Hepatocyte (in vitro differentiated cells): Measurements from ENCODE around the gene HLTF.

Experiments
- EZH2phosphoT487 ChIP-seq: fragments of 200-600 bp; sonication (generic); IDR thresholded peaks from one replicate; pipeline ENCODE4 v1.6.1; 2018; ENCODE audit warnings: antibody characterized with exemption, mild to moderate bottlenecking, low read depth, moderate library complexity; ENCODE audit not compliant: unreplicated experiment, severe bottlenecking
- TF ChIP-seq, protein P1 (sequence below): fragments of 200-600 bp; sonication (generic); IDR thresholded peaks from 2 replicates; pipeline ENCODE4 v1.5.1; 2016; ENCODE audit warnings: antibody characterized with exemption, mild to moderate bottlenecking; ENCODE audit not compliant: poor library complexity

DNA sequence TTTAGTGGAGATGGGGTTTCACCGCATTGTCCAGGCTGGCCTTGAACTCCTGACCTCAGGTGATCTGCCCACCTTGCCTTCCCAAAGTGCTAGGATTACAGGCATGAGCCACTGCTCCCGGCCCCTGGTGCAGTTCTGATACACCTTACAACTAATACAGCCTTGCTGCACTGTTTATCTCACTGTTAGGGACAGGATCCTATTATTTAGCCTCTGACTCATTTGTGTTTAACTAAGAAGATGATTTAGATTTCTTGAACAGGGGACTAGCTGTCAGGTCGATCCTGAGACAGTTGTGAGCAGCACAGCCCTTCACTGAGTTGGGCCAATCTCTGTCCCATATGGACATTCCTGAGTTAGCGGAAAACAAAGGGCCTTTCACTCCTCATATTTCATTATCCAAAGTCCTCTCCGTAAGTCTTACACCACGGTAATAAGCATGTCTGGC is 75.8 kb downstream of the HLTF start:
- TF ChIP-seq, protein P1, sequence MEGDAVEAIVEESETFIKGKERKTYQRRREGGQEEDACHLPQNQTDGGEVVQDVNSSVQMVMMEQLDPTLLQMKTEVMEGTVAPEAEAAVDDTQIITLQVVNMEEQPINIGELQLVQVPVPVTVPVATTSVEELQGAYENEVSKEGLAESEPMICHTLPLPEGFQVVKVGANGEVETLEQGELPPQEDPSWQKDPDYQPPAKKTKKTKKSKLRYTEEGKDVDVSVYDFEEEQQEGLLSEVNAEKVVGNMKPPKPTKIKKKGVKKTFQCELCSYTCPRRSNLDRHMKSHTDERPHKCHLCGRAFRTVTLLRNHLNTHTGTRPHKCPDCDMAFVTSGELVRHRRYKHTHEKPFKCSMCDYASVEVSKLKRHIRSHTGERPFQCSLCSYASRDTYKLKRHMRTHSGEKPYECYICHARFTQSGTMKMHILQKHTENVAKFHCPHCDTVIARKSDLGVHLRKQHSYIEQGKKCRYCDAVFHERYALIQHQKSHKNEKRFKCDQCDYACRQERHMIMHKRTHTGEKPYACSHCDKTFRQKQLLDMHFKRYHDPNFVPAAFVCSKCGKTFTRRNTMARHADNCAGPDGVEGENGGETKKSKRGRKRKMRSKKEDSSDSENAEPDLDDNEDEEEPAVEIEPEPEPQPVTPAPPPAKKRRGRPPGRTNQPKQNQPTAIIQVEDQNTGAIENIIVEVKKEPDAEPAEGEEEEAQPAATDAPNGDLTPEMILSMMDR, result no peak
- no peak for TF ChIP-seq EZH2phosphoT487
